ENCODE data around the gene ENO2.
A peak's percentile ranks its signal among the peaks of the same experiment; 100 is the strongest.

GRCh38 chr12:6950811-6951540, 36.6 kb downstream of the ENO2 start, which contains the start of gene PTPN6:
- TF ChIP-seq CTCF (IDR thresholded peaks at IDR 0.05) (no peak), POLR2A (IDR thresholded peaks at IDR 0.05) (peak in 2 of 4 donors; percentile 47 to 50)

Data from esophagus squamous epithelium (tissue), 4 donors.